SK-N-MC (cell line): ENCODE results near the gene RELN.

ENCODE experiments used
- DNase-seq: peaks from one replicate; pipeline ENCODE4 v3.0.0-alpha.2; 2011; ENCODE audit warnings: low read depth, low spot score
- H3K27ac ChIP-seq: fragments of 200-600 bp; sonication (generic); 2 replicates; pipeline ENCODE4 v1.5.1; 2016; ENCODE audit warnings: mixed run types
- H3K36me3 ChIP-seq: fragments of 200-600 bp; sonication (generic); 2 replicates; pipeline ENCODE4 v1.6.1; 2017; ENCODE audit warnings: antibody characterized with exemption, low read length, mixed read lengths; ENCODE audit not compliant: insufficient read depth
- H3K4me3 ChIP-seq: fragments of 200-600 bp; sonication (generic); 2 replicates; pipeline ENCODE4 v1.5.1; 2016
- H3K9ac ChIP-seq: fragments of 200-600 bp; sonication (generic); 2 replicates; pipeline ENCODE4 v1.8.0; 2017; ENCODE audit warnings: mixed run types, mixed read lengths; ENCODE audit not compliant: insufficient read length
- H3K9me3 ChIP-seq: fragments of 200-600 bp; sonication (generic); 2 replicates; pipeline ENCODE4 v1.6.1; 2017; ENCODE audit warnings: low read depth, mild to moderate bottlenecking, antibody characterized with exemption, low read length, moderate library complexity, mixed read lengths
- EZH2 ChIP-seq: fragments of 200-600 bp; sonication (generic); IDR thresholded peaks from one replicate; pipeline ENCODE4 v1.6.1; 2017; ENCODE audit warnings: antibody characterized with exemption
- FOXP2 ChIP-seq: optimal IDR thresholded peaks from 2 replicates; pipeline ENCODE3; 2011; ENCODE audit warnings: mild to moderate bottlenecking, moderate library complexity; ENCODE audit not compliant: insufficient read depth; ENCODE audit errors: extremely low read length, control extremely low read depth
- POLR2AphosphoS5 ChIP-seq: IDR thresholded peaks from 2 replicates; pipeline ENCODE4 v1.6.1; 2012; ENCODE audit warnings: mild to moderate bottlenecking, low read depth, low read length, borderline replicate concordance

The RELN gene

GRCh38 chr7:103862302-103863035, 127.0 kb downstream of the RELN start:
- H3K9me3 ChIP-seq = no peaks in the 10 kb centered on the region
- H3K36me3 ChIP-seq = no peaks in the 10 kb centered on the region
- TF ChIP-seq FOXP2 (no peak), POLR2AphosphoS5 (no peak), EZH2 (no peak)
- DNase-seq = no peak
- H3K4me3 ChIP-seq = no peak overlapping the region
- no peak overlapping the region for H3K9ac ChIP-seq
- H3K27ac ChIP-seq = no peak overlapping the region

GRCh38 chr7:103859709-103860108, 129.7 kb downstream of the RELN start:
- Histone ChIP-seq H3K9ac (no peak overlapping the region), H3K36me3 (no peaks in the 10 kb centered on the region), H3K27ac (no peak overlapping the region), H3K4me3 (no peak overlapping the region), H3K9me3 (no peaks in the 10 kb centered on the region)
- no peak for DNase-seq
- TF ChIP-seq POLR2AphosphoS5 (no peak), EZH2 (no peak), FOXP2 (no peak)

- H3K27ac ChIP-seq = no peak overlapping the region
- no peaks in the 10 kb centered on the region for H3K9me3 ChIP-seq
- DNase-seq = no peak
- H3K36me3 ChIP-seq = no peaks in the 10 kb centered on the region
- no peak overlapping the region for H3K9ac ChIP-seq
- TF ChIP-seq POLR2AphosphoS5 (no peak), EZH2 (no peak)
- H3K4me3 ChIP-seq = no peak overlapping the region
These were observed 132.0 kb downstream of the RELN start for GRCh38 chr7:103857435-103857834.

GRCh38 chr7:103856929-103857328, 132.5 kb downstream of the RELN start:
- Histone ChIP-seq H3K9ac (no peak overlapping the region), H3K27ac (no peak overlapping the region), H3K9me3 (no peaks in the 10 kb centered on the region), H3K36me3 (no peaks in the 10 kb centered on the region), H3K4me3 (no peak overlapping the region)
- DNase-seq = no peak
- TF ChIP-seq POLR2AphosphoS5 = no peak

- TF ChIP-seq FOXP2 = no peak
- TF ChIP-seq EZH2 = no peak
- no peak for TF ChIP-seq POLR2AphosphoS5
- Histone ChIP-seq H3K36me3 (no peaks in the 10 kb centered on the region), H3K9me3 (no peaks in the 10 kb centered on the region), H3K4me3 (no peak overlapping the region), H3K27ac (no peak overlapping the region), H3K9ac (no peak overlapping the region)
- DNase-seq = no peak
These were observed 133.8 kb downstream of the RELN start for GRCh38 chr7:103855671-103856070.

- no peak for DNase-seq
- Histone ChIP-seq H3K4me3 (no peak overlapping the region), H3K9me3 (no peaks in the 10 kb centered on the region), H3K36me3 (no peaks in the 10 kb centered on the region), H3K27ac (no peak overlapping the region), H3K9ac (no peak overlapping the region)
- TF ChIP-seq FOXP2 (no peak), EZH2 (no peak), POLR2AphosphoS5 (no peak)
These were observed 134.8 kb downstream of the RELN start for GRCh38 chr7:103854611-103855010.

GRCh38 chr7:103851357-103851756, 138.1 kb downstream of the RELN start:
- DNase-seq = no peak
- Histone ChIP-seq H3K36me3 (no peaks in the 10 kb centered on the region), H3K9me3 (no peaks in the 10 kb centered on the region), H3K9ac (no peak overlapping the region), H3K4me3 (no peak overlapping the region), H3K27ac (no peak overlapping the region)
- TF ChIP-seq EZH2 (no peak), FOXP2 (no peak), POLR2AphosphoS5 (no peak)

GRCh38 chr7:103843689-103844480, 145.6 kb downstream of the RELN start:
- no peak for TF ChIP-seq FOXP2
- no peak for TF ChIP-seq POLR2AphosphoS5
- TF ChIP-seq EZH2 = no peak
- H3K4me3 ChIP-seq = no peak overlapping the region
- H3K9me3 ChIP-seq = no peaks in the 10 kb centered on the region
- no peak overlapping the region for H3K9ac ChIP-seq
- no peak overlapping the region for H3K27ac ChIP-seq
- H3K36me3 ChIP-seq = no peaks in the 10 kb centered on the region
- no peak for DNase-seq

GRCh38 chr7:103833401-103833800, 156.1 kb downstream of the RELN start:
- H3K9ac ChIP-seq = no peak overlapping the region
- H3K4me3 ChIP-seq = no peak overlapping the region
- no peaks in the 10 kb centered on the region for H3K36me3 ChIP-seq
- H3K9me3 ChIP-seq = no peaks in the 10 kb centered on the region
- TF ChIP-seq EZH2 (no peak), FOXP2 (no peak), POLR2AphosphoS5 (no peak)
- no peak overlapping the region for H3K27ac ChIP-seq
- DNase-seq = no peak
